IPS-18c (cell line): Measurements from ENCODE around the gene PPP1R13L.

ENCODE experiments used
- H3K4me3 ChIP-seq: 2 replicates; pipeline ENCODE4 v1.7.0; 2013; ENCODE audit warnings: low read depth, mild to moderate bottlenecking, low read length, moderate library complexity; ENCODE audit not compliant: insufficient read depth
- H3K9me3 ChIP-seq: one replicate; pipeline ENCODE4 v1.6.1; 2013; ENCODE audit warnings: mild to moderate bottlenecking, low read length, moderate library complexity; ENCODE audit not compliant: control insufficient read depth, insufficient read depth

The PPP1R13L gene

GRCh38 chr19:45357445-45357783 lies 47.5 kb downstream of the PPP1R13L start:
- no peak overlapping the region for H3K4me3 ChIP-seq
- no peaks in the 10 kb centered on the region for H3K9me3 ChIP-seq

DNA sequence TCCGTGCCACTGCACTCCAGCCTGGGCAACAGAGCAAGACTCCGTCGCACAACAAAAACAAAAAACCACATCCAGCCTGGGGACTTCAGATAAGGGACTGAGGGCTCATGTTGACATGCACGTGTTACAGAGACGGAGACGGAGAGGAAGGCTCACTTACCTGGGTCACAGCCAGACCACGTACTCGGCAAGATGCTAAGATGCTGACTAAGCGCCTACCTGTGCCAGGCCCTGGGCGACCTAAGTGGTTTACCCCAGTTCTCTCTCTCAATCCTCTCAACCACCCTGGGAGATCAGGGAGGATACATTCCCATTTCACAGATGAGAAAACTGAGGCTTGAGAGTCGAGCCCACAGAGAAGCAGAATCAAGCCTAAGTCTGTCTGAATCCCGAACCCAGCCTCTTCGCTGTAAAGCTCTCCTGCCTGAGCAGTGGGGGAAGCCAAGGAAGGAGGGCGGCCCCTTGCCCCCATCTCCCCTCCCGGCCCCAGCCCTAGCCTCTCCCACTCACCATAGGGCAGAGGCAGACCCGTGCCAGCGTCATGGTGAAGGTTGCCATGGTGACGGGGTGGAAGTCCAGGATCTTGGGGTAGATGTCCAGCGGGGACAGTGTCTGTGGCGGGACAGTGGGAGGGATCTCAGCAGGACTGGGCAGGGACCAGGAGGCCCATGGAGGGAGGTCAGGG lies 48.0 kb downstream of the PPP1R13L start:
- Histone ChIP-seq H3K9me3 (no peaks in the 10 kb centered on the region), H3K4me3 (no peak overlapping the region)

DNA sequence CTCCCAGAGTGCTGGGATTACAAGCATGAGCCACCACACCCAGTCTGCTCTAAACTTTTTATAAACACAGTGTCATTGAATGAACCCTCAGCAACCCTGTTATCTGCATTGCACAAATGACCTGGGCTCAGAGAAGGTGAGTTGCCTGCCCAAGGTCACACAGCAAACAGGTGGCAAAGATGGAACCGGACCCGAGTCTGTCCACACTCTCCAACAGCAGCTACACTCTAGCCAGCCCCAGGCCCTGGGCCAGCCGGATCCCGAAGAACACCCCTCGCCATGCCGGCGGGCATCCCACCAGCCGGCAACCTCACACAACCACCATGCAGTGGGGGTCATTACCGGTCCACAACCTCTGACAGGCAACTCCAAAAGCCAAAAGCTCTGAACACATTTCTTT lies 49.0 kb downstream of the PPP1R13L start:
- no peaks in the 10 kb centered on the region for H3K9me3 ChIP-seq
- H3K4me3 ChIP-seq, result no peak overlapping the region

DNA sequence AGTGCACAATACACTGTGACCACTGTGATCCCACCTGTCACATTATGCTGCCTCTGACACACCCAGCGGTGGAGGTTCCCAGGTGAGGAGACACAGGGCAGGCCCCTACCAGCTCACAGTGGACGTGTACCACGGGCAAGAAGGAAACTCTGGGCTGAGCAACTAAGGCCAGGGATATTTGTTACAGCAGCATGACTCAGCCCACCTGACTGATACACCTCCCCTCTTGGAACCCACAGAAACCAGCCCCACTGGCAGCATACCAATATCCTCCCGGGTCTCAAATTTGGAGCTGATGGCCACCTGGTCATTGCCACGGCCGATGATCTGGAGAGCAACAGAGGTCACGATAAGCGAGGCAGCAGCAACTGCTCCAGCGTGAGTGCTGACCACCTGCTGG lies 49.5 kb downstream of the PPP1R13L start:
- Histone ChIP-seq H3K4me3 (no peak overlapping the region), H3K9me3 (no peaks in the 10 kb centered on the region)

GRCh38 chr19:45354241-45354842 lies 50.5 kb downstream of the PPP1R13L start:
- no peak overlapping the region for H3K4me3 ChIP-seq
- no peaks in the 10 kb centered on the region for H3K9me3 ChIP-seq

- Histone ChIP-seq H3K9me3 (no peaks in the 10 kb centered on the region), H3K4me3 (no peak overlapping the region)
Measured at GRCh38 chr19:45352914-45353796, 51.7 kb downstream of the PPP1R13L start.

DNA sequence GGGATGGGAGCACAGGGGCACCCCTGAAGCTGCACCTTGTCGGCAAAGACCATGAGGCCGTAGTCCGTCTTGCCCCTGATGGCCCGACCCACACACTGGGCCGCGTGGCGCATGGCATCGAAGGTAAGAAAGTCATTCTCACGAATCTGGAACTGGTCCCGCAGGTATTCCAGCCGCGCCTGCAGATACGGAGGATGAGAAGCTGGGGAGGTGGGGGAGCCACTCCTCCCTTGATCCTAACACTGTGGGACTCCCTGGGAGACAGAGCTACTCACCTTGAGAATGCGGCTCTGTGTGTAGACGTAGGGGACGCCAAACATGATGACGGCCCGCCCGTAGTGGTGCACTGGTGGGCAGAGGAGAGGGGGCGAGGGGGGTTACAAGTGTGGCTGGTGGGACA lies 52.4 kb downstream of the PPP1R13L start:
- no peak overlapping the region for H3K4me3 ChIP-seq
- H3K9me3 ChIP-seq, result no peaks in the 10 kb centered on the region

GRCh38 chr19:45352062-45352461 lies 52.8 kb downstream of the PPP1R13L start:
- no peaks in the 10 kb centered on the region for H3K9me3 ChIP-seq

DNA sequence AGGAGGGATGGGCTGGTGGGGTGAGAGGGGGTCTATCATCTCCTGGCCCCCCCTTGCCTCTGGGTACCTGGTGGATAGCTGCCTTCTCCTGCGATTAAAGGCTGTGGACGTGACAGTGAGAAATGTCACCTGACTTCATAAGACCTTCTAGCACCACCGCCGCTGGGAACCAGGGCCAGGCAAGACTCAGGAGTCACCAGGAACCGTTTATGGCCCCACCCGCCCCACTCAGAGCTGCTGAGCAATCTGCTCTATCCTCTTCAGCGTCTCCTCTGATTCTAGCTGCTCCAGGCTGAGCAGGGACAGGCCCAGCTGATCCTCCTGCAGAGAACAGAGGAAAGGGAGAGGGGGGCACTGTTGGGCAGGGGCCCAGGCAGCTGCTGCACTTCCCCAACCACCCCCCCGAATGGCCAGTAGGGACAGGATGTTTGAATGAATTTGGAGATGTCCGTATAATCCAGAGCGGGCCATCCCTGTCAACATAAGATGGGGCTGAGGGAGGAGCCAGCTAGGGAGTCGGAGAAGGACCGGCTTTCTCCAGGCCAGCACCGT lies 53.4 kb downstream of the PPP1R13L start:
- no peaks in the 10 kb centered on the region for H3K9me3 ChIP-seq

More at GRCh38 chr19:45352062-45352461, 52.8 kb downstream of the PPP1R13L start:
- H3K4me3 ChIP-seq, result no peak overlapping the region

GRCh38 chr19:45350477-45351058 lies 54.3 kb downstream of the PPP1R13L start:
- Histone ChIP-seq H3K9me3 (no peaks in the 10 kb centered on the region), H3K4me3 (no peak overlapping the region)

More for the DNA sequence above, 53.4 kb downstream of the PPP1R13L start:
- H3K4me3 ChIP-seq, result no peak overlapping the region

DNA sequence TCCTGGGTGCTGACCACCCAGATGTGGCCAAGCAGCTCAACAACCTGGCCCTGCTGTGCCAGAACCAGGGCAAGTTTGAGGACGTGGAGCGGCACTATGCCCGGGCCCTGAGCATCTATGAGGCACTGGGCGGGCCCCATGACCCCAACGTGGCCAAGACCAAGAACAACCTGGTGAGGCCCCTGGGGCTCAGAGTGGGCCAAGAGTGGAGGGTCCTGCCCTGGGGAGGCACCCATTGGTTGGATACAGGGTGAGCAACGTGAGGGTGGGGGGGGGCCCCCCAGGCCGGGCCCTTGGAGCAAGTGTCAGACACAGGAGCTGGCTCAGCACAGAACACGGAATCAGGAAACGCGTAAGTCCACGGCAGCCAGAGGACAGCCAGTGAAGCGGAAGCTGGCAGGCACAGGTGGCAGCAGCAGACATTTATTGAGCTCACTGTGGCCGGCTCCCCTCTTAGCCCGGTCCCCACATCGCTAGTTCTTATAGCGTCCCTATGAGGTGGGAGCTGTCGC lies 55.4 kb downstream of the PPP1R13L start:
- no peaks in the 10 kb centered on the region for H3K9me3 ChIP-seq

DNA sequence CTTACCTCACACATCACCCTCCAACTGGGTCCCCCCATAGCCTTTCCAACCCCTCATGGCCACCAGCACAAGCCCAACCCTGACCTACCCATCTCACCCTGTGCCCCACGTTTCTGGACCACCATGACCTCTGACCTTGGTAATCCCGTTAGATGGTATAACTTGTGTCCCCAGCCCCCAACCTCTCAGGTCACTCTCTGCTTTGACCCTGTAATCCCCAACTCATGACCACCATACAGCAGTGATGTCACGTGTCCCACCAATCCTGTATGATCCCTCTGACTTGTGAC lies 55.8 kb downstream of the PPP1R13L start:
- no peak overlapping the region for H3K4me3 ChIP-seq
- no peaks in the 10 kb centered on the region for H3K9me3 ChIP-seq

More for the DNA sequence above, 55.4 kb downstream of the PPP1R13L start:
- H3K4me3 ChIP-seq, result no peak overlapping the region

GRCh38 chr19:45348367-45349125 lies 56.3 kb downstream of the PPP1R13L start:
- no peaks in the 10 kb centered on the region for H3K9me3 ChIP-seq
- no peak overlapping the region for H3K4me3 ChIP-seq

DNA sequence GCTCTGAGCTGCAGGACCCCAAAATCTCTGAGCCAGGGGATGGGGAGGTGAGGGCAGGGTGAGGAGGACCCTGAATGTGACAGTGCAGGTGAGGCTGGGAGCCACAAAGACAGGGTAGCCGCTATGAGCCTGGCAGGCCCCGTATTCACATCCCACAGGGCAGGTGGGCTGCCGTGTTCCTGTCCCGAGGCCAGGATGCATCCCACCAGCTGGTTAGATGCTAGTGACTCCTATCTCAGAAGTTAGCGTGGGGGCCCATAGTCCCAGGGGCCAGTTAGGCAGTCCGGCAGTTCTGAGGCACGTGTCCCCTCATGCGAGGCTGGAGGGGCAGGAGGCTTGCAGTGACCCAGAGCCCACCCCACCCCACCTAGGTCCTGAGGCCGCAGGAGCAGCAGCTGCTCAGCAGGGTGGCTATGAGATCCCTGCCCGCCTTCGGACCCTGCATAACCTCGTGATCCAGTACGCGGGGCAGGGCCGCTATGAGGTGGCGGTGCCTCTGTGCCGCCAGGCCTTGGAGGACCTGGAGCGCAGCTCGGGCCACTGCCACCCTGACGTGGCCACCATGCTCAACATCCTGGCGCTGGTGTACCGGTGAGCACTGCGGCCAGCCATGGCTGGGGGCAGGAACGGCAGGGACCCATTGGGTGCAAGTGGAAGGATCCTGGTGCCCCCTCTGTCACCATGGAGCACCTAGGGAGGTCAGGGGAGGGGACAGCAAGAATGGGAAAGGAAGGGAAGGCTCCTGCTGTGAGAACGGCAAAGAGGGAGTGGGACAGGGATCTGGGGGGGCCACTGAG lies 57.1 kb downstream of the PPP1R13L start:
- Histone ChIP-seq H3K4me3 (no peak overlapping the region), H3K9me3 (no peaks in the 10 kb centered on the region)

DNA sequence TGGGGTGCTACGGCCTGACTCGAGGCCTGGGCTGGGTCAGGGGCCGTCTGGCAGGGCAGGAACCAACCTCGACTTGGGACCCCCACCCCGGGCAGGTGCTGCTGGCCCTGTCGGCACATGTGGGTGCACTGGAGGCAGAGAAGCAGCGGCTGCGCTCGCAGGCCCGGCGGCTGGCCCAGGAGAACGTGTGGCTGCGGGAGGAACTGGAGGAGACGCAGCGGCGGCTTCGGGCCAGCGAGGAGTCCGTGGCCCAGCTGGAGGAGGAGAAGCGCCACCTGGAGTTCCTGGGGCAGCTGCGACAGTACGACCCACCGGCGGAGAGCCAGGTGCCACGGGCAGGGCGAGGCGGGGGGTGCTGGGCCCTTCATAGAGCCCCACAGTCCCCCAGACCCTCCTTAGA lies 58.4 kb downstream of the PPP1R13L start:
- Histone ChIP-seq H3K4me3 (no peak overlapping the region), H3K9me3 (no peaks in the 10 kb centered on the region)

- H3K4me3 ChIP-seq, result no peak overlapping the region
- no peaks in the 10 kb centered on the region for H3K9me3 ChIP-seq
Measured at GRCh38 chr19:45345506-45345860, 59.4 kb downstream of the PPP1R13L start.
